HG03196 (cell line): Measurements from ENCODE around the gene PTAR1.

ENCODE experiments used
- ATAC-seq: cut with Tn5 transposase; IDR thresholded peaks from one replicate; pipeline ENCODE4 v1.9.1; 2021; ENCODE audit not compliant: unreplicated experiment

The PTAR1 gene

GRCh38 chr9:69753830-69754229 lies 6.0 kb downstream of the PTAR1 start:
- no peak for ATAC-seq

- no peak for ATAC-seq
Measured at GRCh38 chr9:69750085-69750484, 9.7 kb downstream of the PTAR1 start.

GRCh38 chr9:69748304-69748703 lies 11.5 kb downstream of the PTAR1 start:
- ATAC-seq: no peak

GRCh38 chr9:69746859-69747560 lies 12.8 kb downstream of the PTAR1 start:
- ATAC-seq: no peak

- no peak for ATAC-seq
Measured at GRCh38 chr9:69745716-69746437, 13.9 kb downstream of the PTAR1 start.

- no peak for ATAC-seq
Measured at GRCh38 chr9:69744688-69745380, 15.0 kb downstream of the PTAR1 start.

GRCh38 chr9:69743930-69744329 lies 15.9 kb downstream of the PTAR1 start:
- ATAC-seq: no peak

- ATAC-seq: no peak
Measured at GRCh38 chr9:69740872-69741505, 18.8 kb downstream of the PTAR1 start.

GRCh38 chr9:69731348-69731747 lies 28.5 kb downstream of the PTAR1 start:
- no peak for ATAC-seq

- ATAC-seq: no peak
Measured at GRCh38 chr9:69719983-69720382, 39.8 kb downstream of the PTAR1 start.

GRCh38 chr9:69719367-69719766 lies 40.4 kb downstream of the PTAR1 start:
- no peak for ATAC-seq

GRCh38 chr9:69718218-69718617 lies 41.6 kb downstream of the PTAR1 start:
- no peak for ATAC-seq

- ATAC-seq: no peak
Measured at GRCh38 chr9:69715825-69716224, 44.0 kb downstream of the PTAR1 start.

- no peak for ATAC-seq
Measured at GRCh38 chr9:69715096-69715495, 44.7 kb downstream of the PTAR1 start.

- no peak for ATAC-seq
Measured at GRCh38 chr9:69697475-69697874, 62.3 kb downstream of the PTAR1 start.

GRCh38 chr9:69696802-69697201 lies 63.0 kb downstream of the PTAR1 start:
- ATAC-seq: no peak

- ATAC-seq: no peak
Measured at GRCh38 chr9:69689991-69690538, 69.7 kb downstream of the PTAR1 start.

- no peak for ATAC-seq
Measured at GRCh38 chr9:69683927-69684326, 75.9 kb downstream of the PTAR1 start.

GRCh38 chr9:69678843-69679538 lies 80.8 kb downstream of the PTAR1 start:
- ATAC-seq: no peak

GRCh38 chr9:69677931-69678330 lies 81.9 kb downstream of the PTAR1 start:
- no peak for ATAC-seq

GRCh38 chr9:69675563-69675962 lies 84.2 kb downstream of the PTAR1 start:
- no peak for ATAC-seq
